CD8-positive, alpha-beta memory T cell (primary cell): ENCODE measurements around the gene CEP41. TPM values are rescaled to one million over a fixed set of nuclear protein-coding genes. Genes with fewer than 3 reads are reported as not detected.

ENCODE experiments used
- CTCF ChIA-PET: fragments of 350-600 bp; sonication (Branson Sonifier 250); formaldehyde crosslinking; loops from one replicate; lab custom pipeline; 2021; ENCODE audit warnings: antibody characterized with exemption; lab: Charles Lee
- POLR2A ChIA-PET: fragments of 350-600 bp; sonication (Branson Sonifier 250); formaldehyde crosslinking; loops from one replicate; lab custom pipeline; 2021; ENCODE audit warnings: antibody characterized with exemption; lab: Charles Lee
- DNase-seq, 5 donors: peaks; one replicate each; pipeline versions ENCODE4 v3.0.0 to v3.0.0-alpha.2; 2020 to 2022; ENCODE audit warnings: mixed read lengths in 1 of 5
- H3K27ac ChIP-seq: one replicate; pipeline ENCODE4 v1.7.0; 2013; ENCODE audit warnings: low read depth, mild to moderate bottlenecking, low read length, moderate library complexity
- H3K27me3 ChIP-seq: 2 replicates; pipeline ENCODE4 v1.7.0; 2013; ENCODE audit warnings: low read length, mild to moderate bottlenecking; ENCODE audit not compliant: insufficient read depth, poor library complexity, severe bottlenecking
- H3K36me3 ChIP-seq: 2 replicates; pipeline ENCODE4 v1.7.0; 2013; ENCODE audit warnings: mild to moderate bottlenecking, low read length, moderate library complexity; ENCODE audit not compliant: insufficient read depth
- H3K4me1 ChIP-seq: 2 replicates; pipeline ENCODE4 v1.7.0; 2013; ENCODE audit warnings: mild to moderate bottlenecking, low read length, moderate library complexity; ENCODE audit not compliant: insufficient read depth
- H3K4me3 ChIP-seq: 2 replicates; pipeline ENCODE4 v1.7.0; 2013; ENCODE audit warnings: mild to moderate bottlenecking, low read length
- H3K9me3 ChIP-seq: 2 replicates; pipeline ENCODE4 v1.7.0; 2013; ENCODE audit warnings: mild to moderate bottlenecking, low read length
- H3K27ac Mint-ChIP-seq, 8 donors: one replicate each; pipeline ENCODE4 v1.8.0; 2020 to 2021; ENCODE audit warnings: mixed read lengths in 8 of 8, mild to moderate bottlenecking in 6 of 8, inconsistent platforms in 3 of 8, moderate library complexity in 3 of 8
- H3K27me3 Mint-ChIP-seq, 2 donors: one replicate each; pipeline ENCODE4 v1.8.0; 2020 to 2021; ENCODE audit warnings: mixed read lengths in 2 of 2, mild to moderate bottlenecking in 1 of 2, moderate library complexity in 1 of 2
- H3K36me3 Mint-ChIP-seq, 3 donors: one replicate each; pipeline ENCODE4 v1.8.0; 2020 to 2021; ENCODE audit warnings: mixed read lengths in 3 of 3, inconsistent platforms in 1 of 3, mild to moderate bottlenecking in 1 of 3
- H3K4me1 Mint-ChIP-seq, 3 donors: one replicate each; pipeline ENCODE4 v1.8.0; 2020 to 2021; ENCODE audit warnings: mixed read lengths in 3 of 3, inconsistent platforms in 1 of 3, mild to moderate bottlenecking in 1 of 3
- H3K4me3 Mint-ChIP-seq, 7 donors: one replicate each; pipeline ENCODE4 v1.8.0; 2020 to 2021; ENCODE audit warnings: mixed read lengths in 7 of 7, mild to moderate bottlenecking in 6 of 7, moderate library complexity in 4 of 7, inconsistent platforms in 2 of 7
- H3K9me3 Mint-ChIP-seq, 5 donors: one replicate each; pipeline ENCODE4 v1.8.0; 2020 to 2022; ENCODE audit warnings: mixed read lengths in 5 of 5, mild to moderate bottlenecking in 3 of 5, moderate library complexity in 2 of 5, inconsistent platforms in 1 of 5
- polyA plus RNA-seq: library from polyadenylated mRNA; unstranded; fragments of 300-500 nt; fragmentation: Illumina TruSeq; gene quantifications from one replicate; pipeline ENCODE4 v1.2.3, GENCODE V29; 2021
- total RNA-seq, 2 experiments: library from RNA; stranded (reverse); gene quantifications; one replicate each; pipeline ENCODE4 v1.2.3, GENCODE V29; 2021

CEP41 gene
- total and polyA plus RNA-seq, 3 experiments from 2014 or later, result 16.6 to 23.6 (median 18.8) TPM

DNA sequence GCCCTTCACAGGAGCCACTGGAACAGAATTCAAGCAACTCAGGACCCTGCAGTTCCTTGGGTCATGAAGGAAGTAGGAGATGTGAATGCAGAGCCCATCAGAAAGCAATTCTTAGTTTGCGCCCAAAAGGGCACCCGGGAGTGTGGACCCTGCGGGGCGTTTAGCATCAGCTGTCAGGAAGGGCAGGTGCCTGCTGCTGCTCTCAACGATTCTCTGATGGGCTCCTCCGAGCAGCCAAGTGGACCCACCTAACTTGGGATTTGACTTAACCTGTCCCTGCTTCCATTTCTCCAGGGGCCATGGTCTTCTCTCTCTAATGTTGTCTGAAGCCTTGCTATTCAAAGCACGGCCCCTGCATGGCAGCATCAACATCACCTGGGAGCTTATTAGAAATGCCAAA lies 79.1 kb downstream of the CEP41 start:
- ChIA-PET POLR2A (no interaction called here), CTCF (no interaction called here)
- no peaks in the 10 kb centered on the region for H3K36me3 ChIP-seq
- H3K9me3 ChIP-seq, result no peaks in the 10 kb centered on the region
- H3K27ac ChIP-seq, result no peak overlapping the region
- H3K27ac Mint-ChIP-seq, result no peak overlapping the region
- H3K36me3 Mint-ChIP-seq, result peaks cover 0 to 8% (median 0%) of the 10 kb centered on the region in 3 donors
- no peak for DNase-seq
- H3K27me3 ChIP-seq, result no peaks in the 10 kb centered on the region
- H3K9me3 Mint-ChIP-seq, result peaks cover 4 to 11% (median 5%) of the 10 kb centered on the region in 5 donors
- H3K4me3 Mint-ChIP-seq, result no peak overlapping the region
- H3K4me1 Mint-ChIP-seq, result peaks cover under 1 to 12% (median 7%) of the 10 kb centered on the region in 3 donors
- no peak overlapping the region for H3K4me3 ChIP-seq
- H3K27me3 Mint-ChIP-seq, result peaks cover 11 to 16% of the 10 kb centered on the region in 2 donors
- peaks cover 2% of the 10 kb centered on the region for H3K4me1 ChIP-seq

GRCh38 chr7:130360518-130360917 lies 80.3 kb downstream of the CEP41 start:
- POLR2A ChIA-PET, result no interaction called here
- H3K27ac ChIP-seq, result no peak overlapping the region
- no peaks in the 10 kb centered on the region for H3K27me3 ChIP-seq
- Mint-ChIP-seq H3K4me3 (no peak overlapping the region), H3K27ac (no peak overlapping the region), H3K9me3 (peaks cover 4 to 11% (median 5%) of the 10 kb centered on the region in 5 donors), H3K27me3 (peaks cover 8 to 16% of the 10 kb centered on the region in 2 donors), H3K36me3 (peaks cover 0 to 8% (median 0%) of the 10 kb centered on the region in 3 donors), H3K4me1 (peaks cover 0 to 3% (median 0%) of the 10 kb centered on the region in 3 donors)
- CTCF ChIA-PET, result no interaction called here
- no peaks in the 10 kb centered on the region for H3K4me1 ChIP-seq
- no peak for DNase-seq
- H3K36me3 ChIP-seq, result no peaks in the 10 kb centered on the region
- no peak overlapping the region for H3K4me3 ChIP-seq
- H3K9me3 ChIP-seq, result no peaks in the 10 kb centered on the region

- H3K36me3 ChIP-seq, result no peaks in the 10 kb centered on the region
- no peak overlapping the region for H3K4me3 ChIP-seq
- CTCF ChIA-PET, result no interaction called here
- no peaks in the 10 kb centered on the region for H3K27me3 ChIP-seq
- H3K9me3 Mint-ChIP-seq, result peaks cover 4 to 11% (median 5%) of the 10 kb centered on the region in 5 donors
- no peak overlapping the region for H3K27ac ChIP-seq
- H3K9me3 ChIP-seq, result no peaks in the 10 kb centered on the region
- no peak overlapping the region for H3K27ac Mint-ChIP-seq
- no peaks in the 10 kb centered on the region for H3K4me1 Mint-ChIP-seq
- peaks cover 8 to 16% of the 10 kb centered on the region in 2 donors for H3K27me3 Mint-ChIP-seq
- DNase-seq, result no peak
- no peak overlapping the region for H3K4me3 Mint-ChIP-seq
- H3K4me1 ChIP-seq, result no peaks in the 10 kb centered on the region
- H3K36me3 Mint-ChIP-seq, result peaks cover 0 to 8% (median 0%) of the 10 kb centered on the region in 3 donors
- POLR2A ChIA-PET, result no interaction called here
Observed at GRCh38 chr7:130359276-130359857, 81.4 kb downstream of the CEP41 start.

GRCh38 chr7:130358471-130358870 lies 82.3 kb downstream of the CEP41 start:
- H3K4me1 Mint-ChIP-seq, result no peaks in the 10 kb centered on the region
- H3K27me3 Mint-ChIP-seq, result peaks cover 7 to 15% of the 10 kb centered on the region in 2 donors
- H3K36me3 Mint-ChIP-seq, result peaks cover 0 to 8% (median 0%) of the 10 kb centered on the region in 3 donors
- H3K9me3 ChIP-seq, result no peaks in the 10 kb centered on the region
- H3K4me1 ChIP-seq, result no peaks in the 10 kb centered on the region
- no peaks in the 10 kb centered on the region for H3K27me3 ChIP-seq
- no peak overlapping the region for H3K27ac ChIP-seq
- POLR2A ChIA-PET, result no interaction called here
- no peak overlapping the region for H3K4me3 ChIP-seq
- DNase-seq, result no peak
- no peaks in the 10 kb centered on the region for H3K36me3 ChIP-seq
- no peak overlapping the region for H3K4me3 Mint-ChIP-seq
- peaks cover 4 to 11% (median 5%) of the 10 kb centered on the region in 5 donors for H3K9me3 Mint-ChIP-seq
- CTCF ChIA-PET, result no interaction called here
- no peak overlapping the region for H3K27ac Mint-ChIP-seq

DNA sequence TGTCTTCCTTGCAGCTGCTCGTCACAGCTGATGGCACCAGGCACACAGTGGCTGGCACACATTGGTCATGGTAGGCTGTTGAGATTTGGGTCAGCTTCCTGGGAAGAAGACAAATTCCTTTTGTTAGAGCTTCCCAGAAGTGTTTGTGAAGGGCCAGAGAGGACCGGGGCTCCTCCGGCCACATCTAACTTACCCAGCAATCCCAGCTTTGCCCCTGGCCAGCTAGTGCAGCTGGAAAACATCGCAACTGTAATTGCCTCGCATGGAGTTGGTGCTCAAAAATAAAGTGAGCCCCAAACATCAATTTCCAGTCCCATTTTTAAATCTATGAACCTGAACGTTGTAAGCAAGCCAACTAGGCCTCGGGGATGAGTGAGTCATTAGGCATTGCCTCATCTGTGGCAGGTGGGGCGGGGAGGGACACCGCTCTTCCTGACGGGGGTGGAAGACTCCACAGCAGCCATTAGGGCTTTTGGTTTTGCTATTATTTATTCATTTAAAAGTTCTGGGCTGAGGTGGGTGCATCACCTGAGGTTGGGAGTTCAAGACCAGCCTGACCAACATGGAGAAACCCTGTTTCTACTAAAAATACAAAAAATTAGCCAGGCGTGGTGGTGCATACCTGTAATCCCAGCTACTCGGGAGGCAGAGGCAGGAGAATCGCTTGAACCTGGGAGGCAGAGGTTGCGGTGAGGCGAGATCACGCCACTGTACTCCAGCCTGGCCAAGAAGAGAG lies 83.8 kb downstream of the CEP41 start:
- Histone ChIP-seq H3K4me3 (no peak overlapping the region), H3K27me3 (no peaks in the 10 kb centered on the region), H3K36me3 (no peaks in the 10 kb centered on the region), H3K27ac (no peak overlapping the region), H3K4me1 (no peaks in the 10 kb centered on the region), H3K9me3 (no peaks in the 10 kb centered on the region)
- POLR2A ChIA-PET, result no interaction called here
- CTCF ChIA-PET, result no interaction called here
- no peak overlapping the region for H3K27ac Mint-ChIP-seq
- peaks cover 0 to 8% (median 0%) of the 10 kb centered on the region in 3 donors for H3K36me3 Mint-ChIP-seq
- peaks cover 3 to 11% (median 5%) of the 10 kb centered on the region in 5 donors for H3K9me3 Mint-ChIP-seq
- no peak overlapping the region for H3K4me3 Mint-ChIP-seq
- no peak for DNase-seq
- H3K27me3 Mint-ChIP-seq, result peaks cover 8 to 13% of the 10 kb centered on the region in 2 donors
- peaks cover 0 to 2% (median under 1%) of the 10 kb centered on the region in 3 donors for H3K4me1 Mint-ChIP-seq

DNA sequence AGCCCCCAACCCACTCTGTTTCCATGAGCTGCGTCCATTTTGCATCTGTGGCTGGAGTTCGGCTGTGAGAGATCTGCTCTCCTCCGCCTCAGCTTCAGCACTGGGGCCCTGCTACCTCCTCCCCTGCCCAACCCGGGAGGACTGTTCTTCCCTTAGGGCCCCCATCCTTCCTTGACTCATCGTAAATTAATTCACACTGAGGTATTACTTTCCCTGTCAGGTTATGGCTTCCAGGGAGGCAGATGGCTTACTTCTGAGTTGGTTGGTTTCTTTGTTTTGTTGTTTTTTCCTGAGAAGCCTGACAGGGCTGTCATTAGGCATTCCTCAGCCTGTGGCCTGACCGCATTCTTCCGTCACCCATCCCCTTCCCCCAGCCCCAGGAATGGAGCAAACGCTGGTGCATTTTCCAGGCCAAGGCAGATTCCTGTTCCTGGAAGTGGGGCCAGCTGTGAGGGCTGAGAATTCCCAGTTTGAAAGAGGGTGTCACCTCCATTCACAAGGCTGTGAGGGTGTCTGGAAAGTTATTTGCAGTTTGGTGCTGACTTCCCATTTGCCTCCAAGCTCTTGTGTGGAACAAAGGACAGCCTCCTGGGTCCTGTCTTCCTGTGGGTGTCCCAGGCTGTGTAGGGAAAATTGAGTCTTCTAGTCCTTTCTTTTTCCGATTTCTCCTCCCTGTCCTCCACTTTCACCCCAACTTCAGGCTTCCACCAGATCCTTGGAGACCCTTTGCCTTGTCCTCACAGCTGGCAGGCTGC lies 84.5 kb downstream of the CEP41 start:
- ChIA-PET CTCF (no interaction called here), POLR2A (no interaction called here)

GRCh38 chr7:130353196-130353595 lies 87.6 kb downstream of the CEP41 start:
- H3K27ac Mint-ChIP-seq, result no peak overlapping the region
- H3K4me3 Mint-ChIP-seq, result no peak overlapping the region
- H3K27me3 Mint-ChIP-seq, result peaks cover 6 to 32% of the 10 kb centered on the region in 2 donors
- no peaks in the 10 kb centered on the region for H3K36me3 Mint-ChIP-seq
- H3K4me1 Mint-ChIP-seq, result peaks cover 4 to 18% (median 4%) of the 10 kb centered on the region in 3 donors
- DNase-seq, result no peak
- Histone ChIP-seq H3K36me3 (no peaks in the 10 kb centered on the region), H3K27ac (no peak overlapping the region), H3K9me3 (no peaks in the 10 kb centered on the region), H3K4me1 (no peaks in the 10 kb centered on the region), H3K4me3 (no peak overlapping the region), H3K27me3 (peaks cover 3% of the 10 kb centered on the region)
- H3K9me3 Mint-ChIP-seq, result no peaks in the 10 kb centered on the region
- ChIA-PET POLR2A (interaction anchor here (0.7 kb wide), 1 partner anchor 31 kb away, joined by 4 read pairs; no protein-coding TSS in a partner anchor), CTCF (no interaction called here)

More for the DNA sequence above, 84.5 kb downstream of the CEP41 start:
- Histone ChIP-seq H3K9me3 (no peaks in the 10 kb centered on the region), H3K27ac (no peak overlapping the region), H3K27me3 (peaks cover 3% of the 10 kb centered on the region), H3K4me3 (no peak overlapping the region), H3K36me3 (no peaks in the 10 kb centered on the region), H3K4me1 (no peaks in the 10 kb centered on the region)
- H3K36me3 Mint-ChIP-seq, result peaks cover 0 to 7% (median 0%) of the 10 kb centered on the region in 3 donors
- H3K9me3 Mint-ChIP-seq, result peaks cover 2 to 11% (median 5%) of the 10 kb centered on the region in 5 donors
- H3K27me3 Mint-ChIP-seq, result peaks cover 6 to 19% of the 10 kb centered on the region in 2 donors
- DNase-seq, result no peak
- peak overlapping the region in 1 of 8 donors; percentile 52 for H3K27ac Mint-ChIP-seq
- H3K4me1 Mint-ChIP-seq, result peaks cover 0 to 8% (median 4%) of the 10 kb centered on the region in 3 donors
- H3K4me3 Mint-ChIP-seq, result no peak overlapping the region
